ENCODE measurements around the gene CREB1.
A peak's percentile ranks its signal among the peaks of the same experiment; 100 is the strongest.

The CREB1 gene

DNA sequence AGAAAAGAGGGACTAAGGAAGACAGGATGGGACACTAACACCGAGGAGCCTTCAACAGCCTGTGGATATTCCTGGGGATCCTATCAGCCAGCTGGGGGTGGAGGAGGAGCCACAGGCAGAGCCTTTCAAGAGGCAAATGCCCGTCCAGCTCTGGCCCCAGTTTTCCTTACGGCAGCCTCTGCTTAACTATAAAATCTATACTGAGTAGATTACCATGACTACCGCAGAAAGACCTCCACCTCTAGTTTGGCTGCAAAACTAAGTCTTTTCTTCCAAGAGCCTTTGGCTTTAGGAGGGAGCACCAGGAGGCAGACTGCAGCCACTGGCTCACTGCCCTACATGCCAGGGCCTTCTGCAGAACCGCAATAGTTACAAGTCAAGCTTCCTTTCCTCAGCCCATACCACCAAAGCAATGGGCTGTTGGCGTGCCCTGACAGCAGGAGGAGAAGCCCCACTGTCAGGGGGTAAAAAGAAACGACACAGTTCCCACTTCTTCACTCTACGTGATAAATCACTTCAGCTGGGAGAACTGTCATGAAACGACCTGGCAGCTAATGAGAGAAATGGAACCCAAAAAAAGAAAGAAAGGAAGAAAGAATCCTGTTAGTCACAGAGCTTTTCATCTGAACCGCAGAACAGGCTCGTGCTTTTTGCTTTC, 25.1 kb upstream of the CREB1 start:
- DNase-seq = peak; percentile 83

DNA sequence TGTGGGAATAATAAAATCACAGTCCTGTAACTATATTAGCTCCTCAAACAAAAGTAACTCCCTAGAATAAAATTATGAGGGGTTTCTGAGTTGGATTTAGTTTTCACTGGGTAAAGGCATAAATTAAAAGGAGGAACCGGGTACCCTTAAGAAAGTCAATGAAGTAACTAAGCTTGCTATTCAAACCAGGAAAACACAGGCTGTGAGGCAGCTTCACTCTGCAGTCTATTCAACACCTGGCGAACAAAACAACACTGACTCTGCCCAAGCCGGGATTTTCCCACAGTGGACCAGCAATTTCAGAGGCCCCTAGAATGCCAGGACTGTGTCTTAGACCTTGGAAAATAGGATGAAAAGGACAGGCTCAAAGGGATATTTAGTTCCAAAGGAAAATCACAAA, 24.6 kb upstream of the CREB1 start:
- no peak for DNase-seq

DNA sequence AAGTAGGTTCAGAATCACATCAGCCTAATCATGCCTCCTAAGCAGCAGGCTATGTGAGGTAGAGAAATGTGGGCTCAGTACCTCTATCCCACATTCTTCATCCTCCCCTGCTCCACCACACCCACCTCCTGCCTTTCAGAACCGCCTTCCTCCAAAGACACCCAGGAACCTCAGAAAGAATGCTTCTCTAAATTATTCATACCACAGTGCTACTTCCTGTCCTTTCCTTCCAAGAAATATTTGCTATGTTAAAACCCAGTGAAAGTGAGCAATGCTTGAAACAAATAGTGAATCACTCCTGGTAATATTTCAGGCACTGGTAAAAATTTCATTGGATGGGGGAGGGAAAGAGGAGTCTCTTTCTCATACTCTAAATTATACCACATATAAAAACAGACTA, 24.0 kb upstream of the CREB1 start:
- peak; percentile 79 for DNase-seq

DNA sequence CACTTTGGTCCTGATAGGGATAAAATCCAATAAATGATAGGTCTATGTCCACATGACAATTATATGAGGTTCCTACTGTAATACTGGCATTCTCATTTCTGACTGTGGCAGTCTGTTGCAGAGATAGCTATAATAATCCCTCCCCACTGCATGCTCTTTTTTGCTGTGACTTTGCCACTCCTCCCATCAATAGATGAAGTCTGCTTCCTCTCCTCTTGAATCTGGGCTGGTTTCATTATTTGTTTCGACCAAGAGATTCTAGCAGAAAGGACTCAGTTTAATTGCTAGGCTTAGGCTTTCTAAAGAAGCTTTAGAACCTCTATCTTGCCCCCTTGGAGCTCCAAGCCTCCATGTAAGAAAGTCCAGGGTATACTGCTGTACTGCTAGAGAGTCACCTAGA, 23.3 kb upstream of the CREB1 start:
- no peak for DNase-seq

DNA sequence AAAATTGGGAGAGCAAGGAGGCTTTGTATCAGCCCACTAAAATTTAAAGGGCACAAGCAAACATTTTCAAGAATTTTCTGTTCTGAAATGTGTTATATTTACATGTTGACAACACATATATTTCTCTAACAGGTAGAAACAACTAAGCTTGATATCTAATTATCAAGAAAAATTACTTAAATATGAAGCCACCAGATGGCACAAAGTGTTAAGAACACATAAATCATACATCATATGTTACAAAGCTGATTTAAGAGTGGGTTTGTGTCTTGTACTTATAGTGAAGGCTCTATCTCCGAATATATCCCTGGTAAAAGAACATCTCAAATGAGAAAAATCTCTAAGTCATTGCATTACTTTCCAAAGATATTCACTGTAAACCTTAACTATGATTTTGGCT, 19.6 kb upstream of the CREB1 start:
- no peak for DNase-seq

DNA sequence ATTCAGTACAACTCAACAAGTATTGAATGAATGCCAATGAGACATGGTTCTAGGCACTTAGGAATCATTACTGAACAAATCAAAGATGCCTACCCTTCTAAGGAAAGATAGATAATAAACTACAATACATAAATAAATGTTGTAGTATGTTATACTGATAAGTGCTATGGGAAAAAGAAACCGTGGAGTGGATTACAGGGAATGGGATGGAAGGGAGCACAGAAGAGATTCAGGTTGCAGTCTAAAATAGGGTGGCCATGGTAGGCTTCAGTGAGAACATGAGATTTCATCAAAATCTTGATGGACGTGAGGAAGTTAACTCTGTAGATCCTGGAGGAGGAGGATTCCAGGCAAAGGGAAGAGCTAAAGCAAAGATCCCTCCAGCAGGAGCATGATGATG, 17.9 kb upstream of the CREB1 start:
- DNase-seq = no peak

DNA sequence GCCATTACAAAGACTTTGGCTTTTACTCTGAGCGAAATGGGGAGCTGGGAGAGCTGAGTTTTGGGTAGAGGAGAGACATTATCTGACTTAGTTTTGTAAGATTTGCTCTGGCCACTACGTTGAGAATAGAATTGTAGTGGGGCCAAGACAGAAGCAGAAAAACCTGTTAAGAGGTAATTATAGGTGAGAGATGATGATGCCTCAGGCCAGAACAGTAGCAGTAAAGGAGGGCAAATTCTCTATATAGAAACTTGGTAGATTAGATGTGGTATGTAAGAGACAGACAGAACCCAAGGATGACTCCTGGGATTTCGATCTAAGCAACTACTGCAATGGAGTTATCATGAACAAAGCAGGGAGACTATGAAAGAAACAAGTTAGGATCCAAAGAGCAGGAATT, 17.4 kb upstream of the CREB1 start:
- DNase-seq = no peak

DNA sequence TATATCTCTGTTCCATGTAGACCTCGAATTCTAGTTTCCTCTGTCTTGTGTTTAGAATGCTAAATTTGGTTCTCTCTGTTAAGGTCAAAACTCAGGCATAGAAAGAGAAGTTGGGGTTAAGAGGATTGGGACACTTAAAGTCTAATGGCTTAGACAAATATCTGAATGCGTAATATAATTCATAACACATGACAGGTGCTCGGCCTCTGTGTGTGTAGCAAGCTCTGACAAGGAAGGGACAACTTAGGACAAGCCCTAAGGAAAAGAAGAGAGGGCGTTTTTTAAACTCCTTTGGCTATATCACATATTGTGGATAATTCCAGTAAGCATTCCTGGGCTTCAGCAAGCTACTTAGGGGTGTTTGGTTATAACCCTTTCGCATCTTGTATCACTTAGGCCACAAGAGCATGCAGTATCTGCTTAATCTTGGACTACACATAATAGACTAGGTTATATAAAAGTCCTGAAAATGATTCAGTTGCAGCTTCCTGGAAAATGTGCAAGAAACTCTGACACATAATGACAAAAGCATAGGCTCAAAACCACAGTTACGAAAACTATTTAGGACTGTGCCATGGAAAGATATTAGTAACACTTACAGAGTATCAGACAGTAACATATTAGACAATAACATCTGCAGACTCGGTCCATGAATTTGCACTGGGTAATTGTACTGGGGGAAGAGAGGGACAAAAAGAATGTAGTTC, 16.1 kb upstream of the CREB1 start:
- peak; percentile 72 for DNase-seq

DNA sequence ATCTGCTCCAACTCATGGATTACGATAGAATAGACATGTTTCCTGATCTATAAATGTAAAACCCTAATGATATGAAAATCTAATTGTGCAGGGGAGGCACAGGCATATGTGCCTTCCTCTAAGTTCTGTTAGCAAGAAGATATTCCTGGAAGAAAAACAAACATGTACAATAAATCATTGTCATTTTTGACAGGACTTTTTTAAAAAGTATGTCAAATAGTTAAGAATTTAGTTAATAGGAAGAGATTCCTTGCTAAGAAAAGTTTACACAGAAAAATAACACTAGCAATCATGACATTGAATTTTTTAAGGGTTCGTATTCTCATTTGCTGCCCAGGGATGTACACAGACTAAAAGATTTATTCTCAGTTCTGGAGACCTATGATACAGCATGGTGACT, 15.3 kb upstream of the CREB1 start:
- no peak for DNase-seq

DNA sequence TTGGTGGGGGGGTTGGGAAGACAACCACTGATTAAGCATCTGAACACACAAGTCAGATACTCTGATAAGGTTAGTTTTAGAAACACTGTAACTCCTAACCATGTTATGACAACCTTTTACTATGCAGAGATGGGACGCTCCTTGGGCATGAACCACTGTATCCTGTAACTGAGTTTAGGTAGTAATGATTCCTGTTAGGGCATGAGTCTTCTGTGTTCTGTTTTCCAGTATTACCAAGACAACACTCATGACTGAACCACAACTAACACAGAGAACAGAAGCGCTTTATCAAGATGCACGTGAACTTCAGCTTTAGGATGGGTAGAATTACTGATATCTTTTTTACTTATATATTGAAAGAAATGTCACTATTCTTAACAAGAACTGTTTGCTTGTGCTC, 14.1 kb upstream of the CREB1 start:
- no peak for DNase-seq

DNA sequence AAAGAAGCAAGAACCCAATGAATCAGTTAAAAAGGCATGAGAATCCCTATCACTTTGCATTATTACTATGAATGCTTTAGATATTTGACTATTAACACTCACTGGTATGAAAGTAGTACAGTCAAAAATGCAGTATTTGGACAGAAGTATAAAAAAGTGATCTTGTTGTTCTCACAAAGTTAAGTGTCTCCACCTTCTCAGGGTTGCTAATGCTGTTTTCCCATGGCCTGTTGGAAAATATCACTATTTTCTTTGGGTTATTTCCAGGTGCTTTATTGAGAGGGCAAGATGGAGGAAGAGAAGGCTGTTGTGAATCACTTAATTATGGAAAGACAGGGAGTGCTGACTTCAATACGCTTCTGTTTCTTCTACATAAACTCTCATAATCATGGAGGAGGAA, 13.6 kb upstream of the CREB1 start:
- no peak for DNase-seq

DNA sequence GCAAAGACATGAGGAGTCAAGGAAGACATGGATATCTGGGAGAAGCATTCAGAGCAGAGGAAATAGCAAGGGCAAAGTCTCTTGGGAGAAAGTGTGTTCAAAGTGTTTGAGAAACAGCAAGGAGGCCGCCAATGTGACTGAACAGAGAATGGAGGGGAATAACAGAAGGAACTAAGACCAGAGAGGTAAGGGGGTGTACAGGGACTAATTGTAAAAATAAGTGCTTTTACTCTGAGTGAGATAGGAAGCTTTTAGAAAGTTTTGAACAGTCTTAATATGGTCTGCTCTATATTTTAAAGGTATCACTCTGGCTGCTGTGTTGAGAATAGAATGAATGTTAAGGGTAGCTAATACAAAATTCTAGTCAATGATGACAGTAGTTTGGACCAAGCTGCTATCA, 6.8 kb upstream of the CREB1 start:
- DNase-seq = no peak

DNA sequence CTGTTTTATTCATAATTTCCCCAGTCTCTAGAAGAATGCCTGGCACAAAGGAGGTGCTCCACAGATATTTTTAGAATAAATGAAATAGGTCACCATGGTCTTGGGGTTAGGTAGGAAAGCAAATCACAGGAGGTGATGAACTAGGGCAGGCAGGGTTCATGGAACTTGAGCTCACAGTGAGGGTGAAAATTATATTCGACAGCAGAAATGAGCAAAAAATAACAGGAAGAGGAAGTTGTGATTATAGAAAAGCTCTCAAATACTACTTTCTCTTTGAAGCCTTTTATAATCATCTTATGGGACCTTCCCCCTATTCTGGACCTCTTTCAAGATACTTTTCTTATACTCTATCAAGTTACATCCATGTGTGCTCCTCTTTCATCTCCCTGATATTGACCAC, 4.5 kb upstream of the CREB1 start:
- no peak for DNase-seq

DNA sequence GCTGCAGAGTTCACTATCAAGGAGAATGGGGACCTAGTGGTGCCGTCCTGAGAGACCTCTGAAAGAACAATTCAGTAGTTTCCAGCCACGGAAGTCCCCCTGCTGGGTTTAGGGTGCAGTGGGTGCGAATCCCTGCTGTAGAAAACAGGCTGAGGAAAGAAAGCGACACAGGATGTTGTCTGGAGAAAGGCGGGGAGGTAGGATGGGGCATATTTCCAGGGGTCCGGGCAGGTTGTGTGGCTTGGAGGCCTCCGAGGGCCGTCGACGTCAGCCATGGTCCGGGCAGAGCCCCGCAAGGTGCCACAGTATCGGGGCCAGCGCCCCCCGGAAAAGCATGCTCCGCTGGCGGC, 807 bp upstream of the CREB1 start:
- DNase-seq = no peak

DNA sequence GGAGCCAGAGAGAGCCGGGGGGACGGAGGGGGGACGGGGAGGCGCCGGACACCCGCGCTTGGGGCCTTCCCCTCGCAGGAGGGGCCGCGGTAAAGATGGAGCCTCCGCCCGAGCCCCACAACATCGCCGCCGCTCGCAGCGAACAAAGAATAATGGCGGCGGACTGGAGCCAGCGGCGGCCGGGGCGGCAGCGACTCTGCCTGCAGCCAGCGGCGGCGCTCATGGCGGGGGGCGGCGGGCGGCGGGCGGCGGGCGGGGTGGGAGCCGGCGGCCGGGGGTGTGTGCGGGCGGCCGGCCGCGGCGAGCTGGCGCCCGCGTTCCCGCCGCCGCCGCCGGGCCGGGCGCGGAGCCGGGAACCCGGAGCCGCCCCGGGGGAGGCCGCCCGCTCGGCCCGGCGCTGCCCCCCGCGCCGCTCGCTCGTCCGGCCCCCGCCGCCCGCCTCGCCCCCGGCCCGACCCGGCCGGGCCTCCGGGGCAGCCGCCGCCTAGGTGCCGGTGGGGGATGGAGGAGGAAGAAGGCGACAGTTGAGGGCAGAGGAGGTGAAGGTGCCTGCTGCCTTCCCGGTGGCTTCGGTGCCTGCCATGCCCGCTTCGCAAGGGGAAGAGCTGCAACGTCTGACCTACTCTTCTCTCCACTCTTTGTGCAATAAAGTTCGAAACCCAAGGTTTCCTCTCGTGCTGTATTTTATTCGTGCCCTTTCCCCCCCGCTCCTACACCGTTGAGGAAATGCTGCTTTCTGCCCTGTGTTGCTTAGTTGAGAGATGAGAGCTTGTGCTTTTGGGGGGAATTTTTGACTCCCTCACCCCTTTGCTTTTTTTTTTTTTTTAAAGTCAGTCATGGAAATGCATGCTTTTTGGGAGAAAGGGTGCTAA, 634 bp downstream of the CREB1 start:
- peak; percentile 57 for DNase-seq

DNA sequence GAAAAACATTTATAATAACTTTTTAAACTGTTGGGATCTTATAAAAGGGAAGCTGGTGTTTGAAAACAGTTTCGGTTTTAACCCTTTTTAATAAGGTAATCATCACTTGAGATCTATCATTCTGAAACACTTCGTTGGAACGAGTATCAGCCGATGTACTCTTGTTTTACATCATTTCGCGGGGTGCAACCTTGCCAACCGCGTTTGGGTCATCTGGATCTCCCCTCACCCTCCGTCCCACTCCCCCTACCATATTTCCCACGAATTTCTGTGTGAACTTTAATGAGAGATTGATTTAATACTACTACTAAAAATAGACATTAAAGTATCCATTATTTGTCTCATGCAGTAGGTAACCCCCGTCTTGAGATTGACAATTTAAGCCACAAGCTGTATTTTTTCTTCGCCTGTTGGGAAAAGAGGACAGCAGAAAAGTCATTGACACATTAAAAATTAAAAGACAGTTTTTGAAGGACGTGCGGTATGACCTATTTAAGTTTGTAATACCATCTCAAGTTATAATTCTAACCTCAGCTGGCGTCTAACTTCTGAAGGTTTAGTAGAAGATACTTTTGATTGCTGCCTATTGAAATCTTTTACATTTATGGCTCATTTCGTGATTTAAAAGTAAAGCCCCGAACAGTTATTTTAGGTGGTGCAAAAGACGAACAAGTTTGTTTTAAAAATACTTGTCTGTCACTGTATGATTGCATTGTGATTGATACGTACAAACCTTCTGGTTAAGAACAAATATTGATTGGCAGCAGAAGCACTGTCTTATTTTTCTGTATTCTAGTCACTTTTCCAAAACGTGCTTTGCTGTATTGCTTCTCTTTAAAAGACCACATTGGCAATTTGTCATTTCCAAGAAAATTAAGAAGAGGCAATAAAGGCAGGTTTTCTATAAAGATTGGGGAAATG, 1.5 kb downstream of the CREB1 start:
- DNase-seq = no peak

DNA sequence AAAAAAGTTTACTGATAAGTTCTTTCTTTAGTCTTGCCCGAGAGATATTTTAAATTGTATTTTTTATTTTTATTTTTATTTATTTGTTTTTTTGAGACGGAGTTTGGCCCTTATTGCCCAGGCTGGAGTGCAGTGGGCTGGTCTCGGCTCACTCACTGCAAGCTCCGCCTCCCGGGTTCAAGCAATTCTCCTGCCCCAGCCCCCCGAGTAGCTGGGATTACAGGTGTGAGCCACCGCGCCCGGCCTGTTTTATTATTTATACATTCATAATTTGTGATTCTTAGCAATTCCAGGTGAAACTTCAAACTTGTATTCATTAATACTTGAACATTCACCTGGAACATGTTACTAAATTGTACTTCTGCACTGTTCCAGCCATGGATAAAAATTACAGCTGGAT, 2.9 kb downstream of the CREB1 start:
- DNase-seq = no peak

DNA sequence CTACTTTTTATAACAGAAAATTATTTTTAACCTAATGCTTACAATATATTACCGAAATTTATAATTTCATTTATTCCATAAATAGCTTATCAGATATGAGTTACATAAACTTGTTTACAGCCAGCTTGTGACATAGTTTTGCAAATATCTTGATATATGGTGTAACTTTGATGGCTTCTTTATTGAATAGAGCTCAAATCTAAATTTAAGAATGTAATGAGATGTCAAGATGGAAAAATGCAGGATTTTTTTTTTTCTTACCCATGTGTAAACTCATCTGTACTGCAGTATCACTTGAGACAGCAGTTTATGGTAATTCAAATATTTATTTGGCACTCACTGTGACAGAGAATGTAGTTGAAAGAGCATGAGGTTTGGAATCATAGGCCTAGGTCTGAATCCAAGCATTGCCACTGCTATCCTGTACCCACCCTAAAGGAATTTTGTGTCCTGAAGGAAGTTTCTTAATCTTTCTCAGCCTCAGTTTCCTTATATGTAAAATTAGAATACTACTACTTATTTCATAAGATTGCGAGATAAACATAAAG, 3.8 kb downstream of the CREB1 start:
- DNase-seq = no peak

DNA sequence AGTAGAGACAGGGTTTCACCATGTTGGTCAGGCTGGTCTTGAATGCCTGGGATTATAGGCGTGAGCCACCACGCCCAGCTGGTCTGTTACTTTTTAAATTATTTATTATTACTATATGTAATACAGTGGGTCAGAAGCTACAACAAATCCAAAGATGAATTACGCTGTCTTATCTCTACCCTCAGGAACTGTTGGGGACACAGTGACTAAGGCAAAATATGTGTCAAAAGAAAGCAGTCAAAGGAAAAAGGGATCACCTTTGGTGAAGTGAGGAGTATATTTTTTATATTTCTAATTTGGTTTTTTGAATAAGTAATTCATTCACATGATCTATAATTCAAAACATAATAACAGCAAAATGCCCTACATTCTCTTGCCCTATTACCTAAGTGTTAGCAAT, 4.7 kb downstream of the CREB1 start:
- DNase-seq = no peak

DNA sequence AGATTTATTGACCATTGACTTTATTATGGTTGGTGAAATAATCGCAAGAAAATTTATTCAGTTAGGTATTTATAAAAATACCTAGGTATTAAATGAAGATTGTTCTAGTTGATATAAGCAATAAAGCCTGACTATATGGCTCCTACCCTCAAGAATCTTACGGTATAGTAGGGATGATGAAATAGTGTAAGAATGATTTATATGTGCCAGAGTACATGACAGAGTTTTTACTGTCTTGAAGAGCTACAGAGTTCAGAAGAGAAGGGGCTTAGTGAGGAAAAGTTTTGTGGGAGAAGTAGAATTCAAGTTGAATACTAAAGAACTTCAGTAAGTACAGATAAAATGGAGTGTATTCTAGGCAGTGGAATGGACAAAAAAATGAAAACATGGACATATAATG, 9.7 kb downstream of the CREB1 start:
- peak; percentile 5 for DNase-seq

DNA sequence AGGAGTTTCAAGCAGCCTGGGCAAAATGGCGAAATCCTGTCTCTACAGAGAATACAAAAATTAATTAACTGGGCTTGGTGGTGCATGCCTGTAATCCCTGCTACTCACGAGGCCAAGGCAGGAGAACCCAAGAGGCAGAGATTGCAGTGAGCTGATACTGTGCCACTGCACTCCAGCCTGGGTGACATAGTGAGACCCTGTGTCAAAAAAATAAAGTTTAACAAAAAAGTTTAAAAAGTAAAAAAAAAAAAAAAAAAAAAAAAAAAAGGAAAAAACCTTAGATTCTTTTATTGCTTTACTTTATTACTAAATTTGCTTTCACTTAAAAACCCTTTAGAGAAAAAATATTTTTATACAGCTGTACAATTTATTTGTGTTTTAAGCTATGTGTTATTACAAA, 10.7 kb downstream of the CREB1 start:
- DNase-seq = no peak

DNA sequence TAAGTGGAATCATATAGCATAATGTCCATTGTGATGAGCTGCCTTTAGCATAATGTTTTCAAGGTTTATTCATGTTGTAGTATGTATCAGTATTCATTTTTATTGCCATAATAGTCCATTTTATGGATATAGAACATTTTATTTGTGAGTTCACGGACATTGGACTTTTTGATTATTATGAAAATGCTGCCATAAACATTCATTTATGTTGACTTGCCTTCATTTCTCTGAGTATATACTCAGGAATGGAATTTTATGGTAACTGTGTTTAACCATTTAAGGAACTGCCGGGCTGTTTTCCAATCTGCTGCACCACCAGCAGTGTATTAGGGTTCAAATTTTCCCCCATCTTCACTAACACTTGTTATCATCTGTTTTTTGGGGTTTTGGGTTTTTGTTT, 12.2 kb downstream of the CREB1 start:
- no peak for DNase-seq

DNA sequence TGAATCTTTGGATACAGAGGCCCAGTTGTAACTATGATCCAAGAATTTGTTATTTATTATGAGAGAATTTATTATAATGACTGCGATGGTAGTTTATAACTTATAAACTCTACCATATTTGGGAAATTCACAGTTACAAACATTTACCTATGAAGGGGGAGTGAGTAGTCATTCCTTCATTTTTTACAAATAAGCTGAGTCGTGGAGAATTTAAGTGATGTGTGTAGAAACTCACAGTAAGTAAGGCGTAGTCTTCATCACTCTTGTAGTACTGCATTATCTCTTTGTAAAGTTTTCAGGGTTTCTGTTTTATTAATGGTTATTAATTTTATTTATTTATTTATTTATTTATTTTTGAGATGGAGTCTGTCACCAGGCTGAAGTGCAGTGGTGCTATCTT, 13.5 kb downstream of the CREB1 start:
- DNase-seq = no peak
